DOHH2 (cell line): ENCODE measurements around the gene E2F4.

ENCODE experiments used
- CTCF ChIP-seq: fragments of 200-600 bp; sonication (generic); IDR thresholded peaks from one replicate; pipeline ENCODE4 v1.5.1; 2014; ENCODE audit warnings: antibody characterized with exemption, mild to moderate bottlenecking, low read depth, low read length; ENCODE audit not compliant: poor library complexity, severe bottlenecking
- EZH2phosphoT487 ChIP-seq: fragments of 200-600 bp; sonication (generic); IDR thresholded peaks from 2 replicates; pipeline ENCODE4 v1.6.1; 2017; ENCODE audit warnings: borderline replicate concordance, mild to moderate bottlenecking, antibody characterized with exemption, low read length, moderate library complexity, mixed read lengths

- TF ChIP-seq CTCF: no peak
- TF ChIP-seq EZH2phosphoT487: no peak
Measured at GRCh38 chr16:67227567-67227921, 35.6 kb downstream of the E2F4 start.
